Pancreas (tissue), 10 donors: ENCODE results near the gene PER1. TPM values are rescaled to one million over a fixed set of nuclear protein-coding genes. Genes with fewer than 3 reads are reported as not detected.
A peak's percentile ranks its signal among the peaks of the same experiment; 100 is the strongest.

Experiments
- ATAC-seq, 4 donors: fragments of 200-7000 bp; cut with Tn5 transposase; one replicate each; pipeline versions ENCODE4 v1.8.0 to v1.9.1; 2020; ENCODE audit warnings: mild to moderate bottlenecking in 4 of 4, moderate library complexity in 4 of 4
- DNase-seq, 6 donors: peaks; one replicate each; pipeline ENCODE4 v3.0.0-alpha.2; 2020
- FAIRE-seq: peaks from 2 replicates; lab custom pipeline; 2012; peaks lifted over from hg19 to GRCh38; lab: Jason Lieb, UNC
- H3K27ac ChIP-seq, 4 donors: fragments of 200-600 bp; sonication (generic); 1 replicate in 3 of 4; 2 replicates in 1 of 4; pipeline versions ENCODE4 v1.5.0 to v1.8.0; 2020
- H3K27me3 ChIP-seq, 4 donors: fragments of 200-600 bp; one replicate each; pipeline ENCODE4 v1.8.0; 2021
- H3K36me3 ChIP-seq, 3 donors: fragments of 200-600 bp; sonication (generic) in 1 of 3; one replicate each; pipeline versions ENCODE4 v1.5.0 to v1.8.0; 2020 to 2021
- H3K4me1 ChIP-seq, 3 donors: fragments of 200-600 bp; one replicate each; pipeline ENCODE4 v1.8.0; 2021
- H3K4me3 ChIP-seq, 4 donors: fragments of 200-600 bp; sonication (generic) in 2 of 4; one replicate each; pipeline versions ENCODE4 v1.5.0 to v1.8.0; 2020 to 2021
- H3K9me3 ChIP-seq, 4 donors: fragments of 200-600 bp; one replicate each; pipeline ENCODE4 v1.8.0; 2021
- WGBS, 2 donors: extraction: QIAGEN DNeasy Blood & Tissue Kit; methylation state at CpG; one replicate each; pipeline ENCODE4 v1.1.7; 2013; 5-methylcytosine and 5-hydroxymethylcytosine counted together
- intact Hi-C, 3 donors: fragments of 100-400 bp; cut with DNase I; formaldehyde crosslinking; loops; one replicate each; pipeline versions ENCODE4 v1.11.1 to v1.14.2; 2022
- polyA plus RNA-seq, 2 donors: library from polyadenylated mRNA; stranded (reverse); fragments of 200-250 nt; gene quantifications; one replicate each; pipeline ENCODE4 v1.2.3, GENCODE V29; 2013
- total RNA-seq, 6 donors: library from RNA; stranded (reverse); fragmentation: NEBNext Ultra II Directional in 4 of 6; extraction: Animal tissue kit (Norgen Biotek cat#: 25700) in 4 of 6; gene quantifications; one replicate each; pipeline versions ENCODE4 v1.2.1 to v1.2.4, GENCODE V29; 2021 to 2023
- TF ChIP-seq, protein P1 (sequence below), 4 donors: fragments of 200-600 bp; sonication (generic) in 3 of 4; IDR thresholded peaks; one replicate each; pipeline versions ENCODE4 v1.5.0 to v1.8.0; 2021; ENCODE audit warnings: antibody characterized with exemption in 4 of 4
- donor health status: healthy with polysubstance abuse.
- donor health status: DM: no; HTN: no; CAD: no; lungs with moderate emphysema.
- donor health status: DM: no; HTN: no; CAD: no.
- donor health status: control.
- donor health status: control.
- donor health status: Bipolar disorder and iron deficiency.
- donor health status: DM: yes; HTN: yes; CAD: no.
- donor health status: DM: no; HTN: no; CAD: no.
- donor health status: DM: no; HTN: no; CAD: no.
- donor health status: DM: yes; HTN: yes; CAD: no.

Gene PER1
- total and polyA plus RNA-seq, 8 donors, result 17.5 to 158 (median 95.1) TPM

DNA sequence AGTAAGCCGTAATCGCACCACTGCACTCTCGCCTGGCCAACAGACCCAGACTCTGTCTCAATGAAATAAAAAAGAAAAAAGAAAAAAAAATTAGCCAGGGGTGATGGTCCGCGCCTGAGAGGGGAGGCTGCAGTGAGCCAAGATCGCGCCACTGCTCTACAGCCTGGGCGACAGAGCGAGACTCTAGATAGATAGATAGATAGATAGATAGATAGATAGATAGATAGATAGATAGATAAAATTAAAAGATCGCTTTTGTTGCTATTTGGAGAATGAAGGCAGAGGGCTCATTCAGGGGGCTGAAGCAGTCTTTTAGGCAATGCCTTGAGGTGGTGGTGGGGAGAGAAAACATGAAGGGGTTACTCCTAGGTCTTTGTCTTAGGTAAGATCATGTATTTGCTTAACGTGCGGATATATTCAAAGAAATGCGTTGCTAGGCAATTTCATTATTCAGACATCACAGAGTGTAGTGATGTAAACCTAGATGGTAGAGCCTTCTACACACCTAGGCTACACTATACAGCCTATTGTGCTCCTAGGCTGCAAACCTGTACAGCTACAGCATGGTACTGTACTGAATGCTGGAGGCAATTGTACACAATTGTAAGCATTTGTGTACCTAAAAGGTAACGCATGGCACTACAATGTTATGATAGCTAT, 23.9 kb downstream of the PER1 start:
- no peak for DNase-seq
- no peaks in the 10 kb centered on the region for H3K9me3 ChIP-seq
- TF ChIP-seq, protein P1, sequence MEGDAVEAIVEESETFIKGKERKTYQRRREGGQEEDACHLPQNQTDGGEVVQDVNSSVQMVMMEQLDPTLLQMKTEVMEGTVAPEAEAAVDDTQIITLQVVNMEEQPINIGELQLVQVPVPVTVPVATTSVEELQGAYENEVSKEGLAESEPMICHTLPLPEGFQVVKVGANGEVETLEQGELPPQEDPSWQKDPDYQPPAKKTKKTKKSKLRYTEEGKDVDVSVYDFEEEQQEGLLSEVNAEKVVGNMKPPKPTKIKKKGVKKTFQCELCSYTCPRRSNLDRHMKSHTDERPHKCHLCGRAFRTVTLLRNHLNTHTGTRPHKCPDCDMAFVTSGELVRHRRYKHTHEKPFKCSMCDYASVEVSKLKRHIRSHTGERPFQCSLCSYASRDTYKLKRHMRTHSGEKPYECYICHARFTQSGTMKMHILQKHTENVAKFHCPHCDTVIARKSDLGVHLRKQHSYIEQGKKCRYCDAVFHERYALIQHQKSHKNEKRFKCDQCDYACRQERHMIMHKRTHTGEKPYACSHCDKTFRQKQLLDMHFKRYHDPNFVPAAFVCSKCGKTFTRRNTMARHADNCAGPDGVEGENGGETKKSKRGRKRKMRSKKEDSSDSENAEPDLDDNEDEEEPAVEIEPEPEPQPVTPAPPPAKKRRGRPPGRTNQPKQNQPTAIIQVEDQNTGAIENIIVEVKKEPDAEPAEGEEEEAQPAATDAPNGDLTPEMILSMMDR (IDR thresholded peaks at IDR 0.05), result no peak
- no peak for FAIRE-seq
- H3K4me3 ChIP-seq, result no peak overlapping the region
- 65 to 69% methylated on average over 14 of the region's 14 CpGs for WGBS, 2 donors
- H3K4me1 ChIP-seq, result peaks cover 0 to 26% (median 5%) of the 10 kb centered on the region in 3 donors
- intact Hi-C loops, result loop anchor here in 1 of 3 donors (5.0 to 10.0 kb wide), 2 partner anchors 34 to 57 kb away; partner anchors contain the start of gene VAMP2
- no peaks in the 10 kb centered on the region for H3K27me3 ChIP-seq
- H3K36me3 ChIP-seq, result no peaks in the 10 kb centered on the region
- H3K27ac ChIP-seq, result no peak overlapping the region
- no peak for ATAC-seq

DNA sequence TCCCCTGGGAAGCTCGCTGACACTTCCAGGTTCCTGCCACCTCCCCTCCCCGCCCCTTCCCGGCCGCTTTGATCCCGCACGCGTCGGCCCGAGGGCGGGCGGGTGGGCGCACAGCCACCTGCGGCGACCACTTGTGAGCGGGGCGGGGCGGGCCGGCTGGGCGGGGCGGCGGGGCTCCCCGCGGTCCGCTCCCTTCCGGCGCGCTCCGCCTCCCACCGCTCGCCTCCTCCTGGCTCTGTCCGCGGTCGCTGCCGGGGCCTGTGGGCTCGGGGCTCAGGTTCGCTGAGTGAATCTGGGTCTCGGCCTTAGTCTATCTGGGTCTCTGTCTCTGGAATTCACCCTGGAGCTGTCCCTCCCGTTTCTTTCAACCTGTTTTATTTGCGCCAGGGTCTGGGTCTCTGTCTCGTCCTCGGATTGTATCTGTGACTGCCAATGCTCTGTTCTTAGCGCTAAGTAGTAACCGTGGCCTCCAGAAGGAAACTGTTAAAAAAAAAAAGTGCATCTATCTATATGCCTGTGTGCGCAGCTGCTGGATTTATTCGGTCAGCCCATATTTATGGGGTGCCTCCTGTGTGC, 25.6 kb downstream of the PER1 start:
- 0% methylated on average over 34 to 45 of the region's 45 CpGs for WGBS, 2 donors
- FAIRE-seq, result no peak
- Histone ChIP-seq H3K27me3 (peaks cover 0 to 6% (median 0%) of the 10 kb centered on the region in 4 donors), H3K4me3 (peak overlapping the region; percentile 40 to 65 (median 53)), H3K36me3 (no peaks in the 10 kb centered on the region), H3K9me3 (no peaks in the 10 kb centered on the region), H3K27ac (peak overlapping the region in 2 of 4 donors; percentile 42 to 46), H3K4me1 (peaks cover 5 to 36% (median 14%) of the 10 kb centered on the region in 3 donors)
- DNase-seq, result peak in 4 of 6 donors; percentile 44 to 84 (median 70)
- ATAC-seq, result peak; percentile 40 to 72 (median 56)
- TF ChIP-seq, protein P1 (IDR thresholded peaks at IDR 0.05), result no peak
- intact Hi-C loops, result loop anchor here in 1 of 3 donors (5.0 to 10.0 kb wide), 2 partner anchors 36 to 58 kb away; partner anchors contain the start of gene VAMP2

DNA sequence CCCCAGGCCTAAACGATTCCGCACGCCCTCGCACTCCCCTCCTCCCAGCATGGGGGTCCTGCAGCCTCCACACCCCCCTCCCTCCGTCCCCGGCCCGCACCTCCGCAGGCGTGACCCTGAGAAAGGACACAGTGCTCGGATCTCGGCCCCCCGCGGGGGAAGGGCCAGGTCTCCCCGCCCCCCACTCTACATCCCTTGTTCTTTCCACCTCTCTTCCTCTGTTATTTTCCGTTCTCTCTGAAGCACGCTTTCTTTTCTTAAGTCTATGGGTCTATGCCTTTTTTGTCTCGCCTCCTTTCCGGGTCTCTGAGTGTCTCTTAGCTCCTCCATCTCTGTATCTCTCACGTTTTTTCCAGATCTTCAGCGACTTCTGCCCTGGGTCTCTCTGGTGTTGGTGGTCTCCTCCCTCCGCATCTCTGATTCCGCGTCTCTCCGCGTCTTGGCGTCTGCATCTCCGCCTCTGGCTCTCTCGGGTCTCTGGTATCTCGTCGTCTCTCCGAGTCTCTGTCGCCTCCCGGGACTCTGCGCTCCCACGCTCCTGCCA, 26.2 kb downstream of the PER1 start:
- Histone ChIP-seq H3K4me3 (peak overlapping the region; percentile 40 to 65 (median 53)), H3K9me3 (no peaks in the 10 kb centered on the region), H3K27me3 (peaks cover 0 to 6% (median 0%) of the 10 kb centered on the region in 4 donors), H3K4me1 (peaks cover 9 to 41% (median 20%) of the 10 kb centered on the region in 3 donors), H3K36me3 (no peaks in the 10 kb centered on the region), H3K27ac (peak overlapping the region in 1 of 4 donors; percentile 46)
- DNase-seq (peak in 2 of 6 donors; percentile 60 to 84), ATAC-seq (peak in 2 of 4 donors; percentile 1 to 3), FAIRE-seq (no peak)
- intact Hi-C loops, result loop anchor here in 1 of 3 donors (5.0 to 10.0 kb wide), 2 partner anchors 36 to 59 kb away; partner anchors contain the start of gene VAMP2
- WGBS, 2 donors, result 1% methylated on average over 34 to 35 of the region's 35 CpGs
- TF ChIP-seq, protein P1 (IDR thresholded peaks at IDR 0.05), result no peak

DNA sequence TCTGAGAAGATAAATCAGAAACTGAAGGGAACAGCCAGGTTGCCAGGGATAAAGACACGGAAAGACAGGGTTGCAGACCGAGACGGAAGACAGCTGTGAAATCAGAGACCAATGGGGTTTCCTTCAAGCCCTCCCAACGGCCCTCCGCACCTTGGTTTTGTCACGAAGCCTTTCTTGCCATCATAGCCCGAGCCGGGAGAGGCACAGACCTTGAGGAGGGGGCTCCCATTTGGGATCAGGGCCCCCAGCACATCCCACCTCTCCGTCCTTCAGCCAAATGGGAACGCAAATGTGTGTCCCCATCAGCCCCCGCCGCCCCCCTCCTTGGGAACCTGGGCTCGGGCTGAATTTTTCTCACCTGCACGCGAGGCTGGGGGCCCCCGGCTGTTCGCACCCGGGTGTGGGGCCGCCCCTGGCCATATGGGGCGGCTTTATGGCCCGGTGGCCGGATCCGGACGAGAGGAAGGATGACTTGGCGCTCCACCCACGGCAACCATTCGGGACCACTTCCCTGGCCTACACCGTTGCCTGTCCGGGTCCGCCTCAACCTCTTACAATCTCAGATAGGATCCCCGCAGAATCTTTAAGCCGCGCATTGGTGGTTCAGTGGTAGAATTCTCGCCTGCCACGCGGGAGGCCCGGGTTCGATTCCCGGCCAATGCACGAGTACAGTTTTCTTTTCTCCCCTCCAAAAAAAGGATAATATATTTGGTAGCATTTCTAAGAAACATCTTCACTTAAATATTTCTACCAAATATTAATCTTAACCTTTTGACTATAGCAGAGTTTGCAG, 26.9 kb downstream of the PER1 start:
- DNase-seq (peak; percentile 65 to 92 (median 87)), FAIRE-seq (no peak), ATAC-seq (peak; percentile 46 to 69 (median 60))
- peaks cover 0 to 6% (median 0%) of the 10 kb centered on the region in 4 donors for H3K27me3 ChIP-seq
- no peaks in the 10 kb centered on the region for H3K9me3 ChIP-seq
- intact Hi-C loops, result loop anchor here in 1 of 3 donors (5.0 to 10.0 kb wide), 2 partner anchors 37 to 59 kb away; partner anchors contain the start of gene VAMP2
- H3K4me3 ChIP-seq, result peak overlapping the region; percentile 40 to 65 (median 53)
- 2 to 4% methylated on average over 37 to 40 of the region's 40 CpGs for WGBS, 2 donors
- H3K36me3 ChIP-seq, result no peaks in the 10 kb centered on the region
- H3K4me1 ChIP-seq, result peaks cover 11 to 44% (median 20%) of the 10 kb centered on the region in 3 donors
- TF ChIP-seq, protein P1 (IDR thresholded peaks at IDR 0.05), result no peak
- peak overlapping the region in 1 of 4 donors; percentile 46 for H3K27ac ChIP-seq
